A549 (cell line): ENCODE data around the gene ANXA2.

Source experiments
- CTCF ChIP-seq: fragments of >200 bp; sonication (Bioruptor Twin); formaldehyde crosslinking; IDR thresholded peaks from 3 replicates; pipeline ENCODE4 v1.5.1; 2016
- HOXA7 ChIP-seq: fragments of 250-450 bp; sonication (Bioruptor Pico); IDR thresholded peaks from 2 replicates; pipeline ENCODE4 v1.5.0; 2020; ENCODE audit warnings: mild to moderate bottlenecking, moderate library complexity
- MAX ChIP-seq: IDR thresholded peaks from 2 replicates; pipeline ENCODE4 v1.6.1; 2012
- POLR2A ChIP-seq: IDR thresholded peaks from 2 replicates; pipeline ENCODE4 v1.6.1; 2012; ENCODE audit warnings: mild to moderate bottlenecking, low read length
- POLR2AphosphoS2 ChIP-seq: conservative IDR thresholded peaks from 2 replicates; pipeline ENCODE4 v1.6.1; 2012; ENCODE audit warnings: low read length, improper control_type of control experiment, inconsistent platforms
- ZFP36 ChIP-seq: fragments of 450-650 bp; IDR thresholded peaks from 2 replicates; pipeline ENCODE4 v1.6.1; 2014; ENCODE audit warnings: borderline replicate concordance; ENCODE audit not compliant: partially characterized antibody
- ZNF302 ChIP-seq: fragments of 250-450 bp; sonication (Bioruptor Pico); IDR thresholded peaks from 2 replicates; pipeline ENCODE4 v1.9.0; 2021; ENCODE audit warnings: inconsistent platforms, mild to moderate bottlenecking, moderate library complexity

- TF ChIP-seq CTCF (no peak), HOXA7 (peak; percentile 71), MAX (no peak), POLR2AphosphoS2 (peak; percentile 93), ZNF302 (CRISPR knock-in tag) (no peak), POLR2A (no peak), ZFP36 (no peak)
Observed at GRCh38 chr15:60346653-60347052, 51.1 kb downstream of the ANXA2 start.
